H9 (cell line): ENCODE measurements around the gene TLE5. TPM values are rescaled to one million over a fixed set of nuclear protein-coding genes. Genes with fewer than 3 reads are reported as not detected.

Experiments
- DNase-seq: peaks from one replicate; pipeline ENCODE4 v3.0.0-alpha.2; 2017
- H2AFZ ChIP-seq: one replicate; pipeline ENCODE4 v1.6.1; 2013; ENCODE audit warnings: mild to moderate bottlenecking, low read length, control low read depth, moderate library complexity
- H2AK5ac ChIP-seq: 2 replicates; pipeline ENCODE4 v1.6.1; 2013; ENCODE audit warnings: low read length, control low read depth, mixed read lengths; ENCODE audit not compliant: insufficient read length
- H2BK120ac ChIP-seq: one replicate; pipeline ENCODE4 v1.6.1; 2013; ENCODE audit warnings: low read depth, mild to moderate bottlenecking, low read length, control low read depth, inconsistent platforms; ENCODE audit not compliant: poor library complexity, severe bottlenecking
- H2BK12ac ChIP-seq: 2 replicates; pipeline ENCODE4 v1.6.1; 2013; ENCODE audit warnings: low read length, control low read depth, mixed read lengths, low read depth; ENCODE audit not compliant: insufficient read length
- H2BK15ac ChIP-seq: 2 replicates; pipeline ENCODE4 v1.6.1; 2013; ENCODE audit warnings: low read depth, low read length, control low read depth
- H2BK20ac ChIP-seq: one replicate; pipeline ENCODE4 v1.6.1; 2013; ENCODE audit warnings: low read depth, mild to moderate bottlenecking, low read length, control low read depth, inconsistent platforms; ENCODE audit not compliant: poor library complexity, severe bottlenecking
- H2BK5ac ChIP-seq: 2 replicates; pipeline ENCODE4 v1.6.1; 2013; ENCODE audit warnings: low read length, control low read depth, mixed read lengths; ENCODE audit not compliant: insufficient read length
- H3K14ac ChIP-seq: 2 replicates; pipeline ENCODE4 v1.6.1; 2013; ENCODE audit warnings: low read length, control low read depth; ENCODE audit not compliant: insufficient read depth
- H3K18ac ChIP-seq: 2 replicates; pipeline ENCODE4 v1.6.1; 2013; ENCODE audit warnings: low read depth, mild to moderate bottlenecking, mixed read lengths, low read length, control low read depth; ENCODE audit not compliant: insufficient read length
- H3K23ac ChIP-seq: 2 replicates; pipeline ENCODE4 v1.6.1; 2013; ENCODE audit warnings: low read length, control low read depth, mixed read lengths, low read depth; ENCODE audit not compliant: insufficient read length
- H3K23me2 ChIP-seq: 2 replicates; pipeline ENCODE4 v1.6.1; 2013; ENCODE audit warnings: low read depth, mild to moderate bottlenecking, mixed read lengths, low read length, control low read depth; ENCODE audit not compliant: insufficient read length, poor library complexity, severe bottlenecking
- H3K27ac ChIP-seq: 2 replicates; pipeline ENCODE4 v1.5.1; 2013; ENCODE audit warnings: low read length, control low read depth, mixed read lengths, low read depth; ENCODE audit not compliant: insufficient read length
- H3K27me3 ChIP-seq: 2 replicates; pipeline ENCODE4 v1.6.1; 2013; ENCODE audit warnings: low read length, control low read depth, inconsistent platforms; ENCODE audit not compliant: insufficient read depth
- H3K4ac ChIP-seq: 2 replicates; pipeline ENCODE4 v1.6.1; 2013; ENCODE audit warnings: low read depth, mild to moderate bottlenecking, control low read depth, inconsistent platforms, low read length, moderate library complexity
- H3K4me1 ChIP-seq: 2 replicates; pipeline ENCODE4 v1.6.1; 2013; ENCODE audit warnings: low read length, control low read depth, inconsistent platforms; ENCODE audit not compliant: insufficient read depth
- H3K4me2 ChIP-seq: 2 replicates; pipeline ENCODE4 v1.6.1; 2013; ENCODE audit warnings: low read length, control low read depth, mixed read lengths; ENCODE audit not compliant: insufficient read length, insufficient read depth
- H3K56ac ChIP-seq: 2 replicates; pipeline ENCODE4 v1.6.1; 2013; ENCODE audit warnings: low read depth, mild to moderate bottlenecking, mixed read lengths, low read length, control low read depth; ENCODE audit not compliant: insufficient read length
- H3K79me1 ChIP-seq: 2 replicates; pipeline ENCODE4 v1.6.1; 2013; ENCODE audit warnings: low read depth, mild to moderate bottlenecking, moderate library complexity, low read length, control low read depth, inconsistent platforms; ENCODE audit not compliant: insufficient read depth, poor library complexity, severe bottlenecking
- H3K79me2 ChIP-seq: 2 replicates; pipeline ENCODE4 v1.6.1; 2013; ENCODE audit warnings: low read length, control low read depth, inconsistent platforms; ENCODE audit not compliant: insufficient read depth
- H3K9ac ChIP-seq: 2 replicates; pipeline ENCODE4 v1.6.1; 2013; ENCODE audit warnings: low read length, control low read depth, mixed read lengths; ENCODE audit not compliant: insufficient read length; ENCODE audit errors: extremely low read depth
- H3K9me3 ChIP-seq: one replicate; pipeline ENCODE4 v1.6.1; 2013; ENCODE audit warnings: low read depth, low read length, inconsistent platforms; ENCODE audit not compliant: control insufficient read depth
- H3T11ph ChIP-seq: one replicate; pipeline ENCODE4 v1.6.1; 2013; ENCODE audit warnings: mild to moderate bottlenecking, low read length, control low read depth, inconsistent platforms
- H4K20me1 ChIP-seq: one replicate; pipeline ENCODE4 v1.6.1; 2013; ENCODE audit not compliant: control insufficient read depth, insufficient read length, insufficient read depth
- H4K5ac ChIP-seq: 2 replicates; pipeline ENCODE4 v1.6.1; 2013; ENCODE audit warnings: low read depth, mild to moderate bottlenecking, mixed read lengths, low read length, control low read depth; ENCODE audit not compliant: insufficient read length
- H4K8ac ChIP-seq: replicated peaks from 2 replicates; pipeline ENCODE4 v1.6.1; 2013; ENCODE audit warnings: low read length, control low read depth, mixed read lengths, low read depth; ENCODE audit not compliant: insufficient read length
- H4K91ac ChIP-seq: 2 replicates; pipeline ENCODE4 v1.6.1; 2013; ENCODE audit warnings: low read depth, mild to moderate bottlenecking, moderate library complexity, mixed read lengths, low read length, control low read depth; ENCODE audit not compliant: insufficient read length
- H3K27ac Mint-ChIP-seq, 3 experiments: 2 replicates in 2 of 3; 3 replicates in 1 of 3; pipeline ENCODE4 v1.8.0; 2020 to 2021; ENCODE audit warnings: mixed read lengths in 3 of 3, mild to moderate bottlenecking in 1 of 3, moderate library complexity in 1 of 3
- H3K27me3 Mint-ChIP-seq: 2 replicates; pipeline ENCODE4 v1.8.0; 2021; ENCODE audit warnings: low read depth, mild to moderate bottlenecking, moderate library complexity, mixed read lengths
- H3K36me3 Mint-ChIP-seq, 3 experiments: 2 replicates in 2 of 3; 3 replicates in 1 of 3; pipeline ENCODE4 v1.8.0; 2020 to 2021; ENCODE audit warnings: low read depth in 3 of 3, mixed read lengths in 3 of 3; ENCODE audit not compliant: insufficient read depth in 1 of 3
- H3K4me1 Mint-ChIP-seq, 2 experiments: 2 replicates each; pipeline ENCODE4 v1.8.0; 2020; ENCODE audit warnings: mixed read lengths in 2 of 2
- H3K4me3 Mint-ChIP-seq, 2 experiments: 2 replicates in 1 of 2; 3 replicates in 1 of 2; pipeline ENCODE4 v1.8.0; 2020 to 2021; ENCODE audit warnings: mild to moderate bottlenecking in 2 of 2, mixed read lengths in 2 of 2, moderate library complexity in 1 of 2
- H3K9me3 Mint-ChIP-seq, 2 experiments: 2 replicates in 1 of 2; 3 replicates in 1 of 2; pipeline ENCODE4 v1.8.0; 2020; ENCODE audit warnings: mild to moderate bottlenecking in 2 of 2, mixed read lengths in 2 of 2, moderate library complexity in 1 of 2
- CTCF ChIP-seq: fragments of 200-600 bp; sonication (generic); conservative IDR thresholded peaks from 3 replicates; pipeline ENCODE4 v1.8.0; 2021; ENCODE audit warnings: antibody characterized with exemption, mild to moderate bottlenecking
- WGBS: extraction: QIAGEN DNeasy Blood & Tissue Kit; methylation state at CpG from one replicate; pipeline ENCODE4 v1.1.7; 2013; ENCODE audit warnings: missing lambda C conversion rate, low lambda C conversion rate, mixed read lengths; ENCODE audit not compliant: insufficient read length; ENCODE audit errors: extremely low coverage; 5-methylcytosine and 5-hydroxymethylcytosine counted together
- total RNA-seq: library from RNA; stranded (reverse); gene quantifications from 2 replicates; pipeline ENCODE4 v1.2.1, GENCODE V29; 2021

The TLE5 gene
- total RNA-seq, 1 experiment from 2014 or later, result 221 TPM

- H2AK5ac ChIP-seq, result no peak overlapping the region
- H2BK12ac ChIP-seq, result no peak overlapping the region
- peaks cover 3% of the 10 kb centered on the region; the same call in 1 of the 2 replicates for H3K4me1 ChIP-seq
- Mint-ChIP-seq H3K4me1 (peaks cover 16 to 25% of the 10 kb centered on the region in 2 experiments), H3K9me3 (no peaks in the 10 kb centered on the region; a peak in 1 of 5 replicates), H3K27me3 (peaks cover 96% of the 10 kb centered on the region), H3K27ac (no peak overlapping the region), H3K36me3 (peaks cover 0 to 2% (median 1%) of the 10 kb centered on the region in 3 experiments; a peak in 3 of 7 replicates), H3K4me3 (peak overlapping the region; percentile 52 to 78)
- H2AFZ ChIP-seq, result no peak overlapping the region
- H3K23ac ChIP-seq, result no peak overlapping the region
- no peaks in the 10 kb centered on the region for H3K79me2 ChIP-seq
- H3K56ac ChIP-seq, result no peak overlapping the region
- TF ChIP-seq CTCF, result no peak
- H2BK5ac ChIP-seq, result no peak overlapping the region
- no peaks in the 10 kb centered on the region for H4K20me1 ChIP-seq
- no peak overlapping the region for H3K27ac ChIP-seq
- no peak for DNase-seq
- H4K5ac ChIP-seq, result no peak overlapping the region
- H2BK15ac ChIP-seq, result no peak overlapping the region
- H4K91ac ChIP-seq, result no peak overlapping the region
- H2BK20ac ChIP-seq, result no peak overlapping the region
- peaks cover 2% of the 10 kb centered on the region; the same call in 1 of the 2 replicates for H3K27me3 ChIP-seq
- WGBS, result no CpG with 5 or more reads among the region's 9 CpGs
- H3K23me2 ChIP-seq, result peaks cover 14% of the 10 kb centered on the region
- H3K79me1 ChIP-seq, result no peaks in the 10 kb centered on the region
- no peaks in the 10 kb centered on the region for H3K9me3 ChIP-seq
- no peak overlapping the region for H3T11ph ChIP-seq
- no peak overlapping the region for H3K4ac ChIP-seq
- H3K4me2 ChIP-seq, result peak overlapping the region; percentile 61
- H3K14ac ChIP-seq, result no peak overlapping the region
- H2BK120ac ChIP-seq, result no peak overlapping the region
- H4K8ac ChIP-seq, result no peak overlapping the region
- H3K9ac ChIP-seq, result no peak overlapping the region
- H3K18ac ChIP-seq, result no peak overlapping the region
Measured at GRCh38 chr19:3027981-3028304, 34.4 kb downstream of the TLE5 start.
